Islet precursor cell (in vitro differentiated cells): ENCODE data around the gene RAPGEFL1.
"Not testable (repeated sequence)": the region's sequence is repeated elsewhere in the genome, so short reads cannot be mapped to it uniquely, and the experiment has no call there.

Experiments used
- DNase-seq: peaks from one replicate; pipeline ENCODE4 v3.0.0-alpha.2; 2018

The RAPGEFL1 gene

GRCh38 chr17:40174514-40174913, 2.8 kb upstream of the RAPGEFL1 start:
- DNase-seq = no peak

- no peak for DNase-seq
Observed at GRCh38 chr17:40175928-40176753, 1.1 kb upstream of the RAPGEFL1 start.

- no peak for DNase-seq
Observed at GRCh38 chr17:40176754-40177110, 538 bp upstream of the RAPGEFL1 start.

GRCh38 chr17:40178021-40178601, 841 bp downstream of the RAPGEFL1 start:
- DNase-seq = no peak

GRCh38 chr17:40178660-40179059, 1.4 kb downstream of the RAPGEFL1 start:
- DNase-seq = no peak

GRCh38 chr17:40179923-40180659, 2.8 kb downstream of the RAPGEFL1 start:
- DNase-seq = no peak

GRCh38 chr17:40180694-40181093, 3.4 kb downstream of the RAPGEFL1 start:
- DNase-seq = no peak

GRCh38 chr17:40181205-40181604, 3.9 kb downstream of the RAPGEFL1 start:
- no peak for DNase-seq

GRCh38 chr17:40182606-40183005, 5.3 kb downstream of the RAPGEFL1 start:
- no peak for DNase-seq

GRCh38 chr17:40187238-40187637, 10.0 kb downstream of the RAPGEFL1 start:
- no peak for DNase-seq

GRCh38 chr17:40188694-40189093, 11.4 kb downstream of the RAPGEFL1 start:
- DNase-seq = peak; percentile 53

GRCh38 chr17:40190197-40191021, 13.1 kb downstream of the RAPGEFL1 start:
- DNase-seq = peak; percentile 89

GRCh38 chr17:40191237-40192208, 14.3 kb downstream of the RAPGEFL1 start:
- peak; percentile 96 for DNase-seq

- DNase-seq = no peak
Observed at GRCh38 chr17:40192961-40193360, 15.7 kb downstream of the RAPGEFL1 start.

GRCh38 chr17:40194821-40195220, 17.6 kb downstream of the RAPGEFL1 start:
- DNase-seq = no peak

GRCh38 chr17:40197550-40197949, 20.3 kb downstream of the RAPGEFL1 start:
- DNase-seq = no peak

- not testable (repeated sequence) for DNase-seq
Observed at GRCh38 chr17:40197965-40198456, 20.7 kb downstream of the RAPGEFL1 start.

GRCh38 chr17:40198576-40198975, 21.3 kb downstream of the RAPGEFL1 start:
- DNase-seq = no peak

GRCh38 chr17:40203131-40203530, 25.9 kb downstream of the RAPGEFL1 start:
- no peak for DNase-seq

- DNase-seq = not testable (repeated sequence)
Observed at GRCh38 chr17:40206193-40206592, 28.9 kb downstream of the RAPGEFL1 start.

GRCh38 chr17:40209404-40210093, 32.3 kb downstream of the RAPGEFL1 start:
- peak; percentile 87 for DNase-seq
